GM21423 (cell line): Measurements from ENCODE around the gene MAGOHB.

Source experiments
- ATAC-seq: cut with Tn5 transposase; IDR thresholded peaks from one replicate; pipeline ENCODE4 v1.9.1; 2021; ENCODE audit warnings: mild to moderate bottlenecking, moderate library complexity; ENCODE audit not compliant: unreplicated experiment

The MAGOHB gene

GRCh38 chr12:10557766-10558165 is 55.6 kb downstream of the MAGOHB start:
- no peak for ATAC-seq

GRCh38 chr12:10557329-10557728 is 56.1 kb downstream of the MAGOHB start:
- no peak for ATAC-seq

GRCh38 chr12:10554756-10555481 is 58.5 kb downstream of the MAGOHB start:
- no peak for ATAC-seq

- ATAC-seq: no peak
Measured at GRCh38 chr12:10554228-10554755, 59.1 kb downstream of the MAGOHB start.
